Measurements from ENCODE around the gene MND1.

DNA sequence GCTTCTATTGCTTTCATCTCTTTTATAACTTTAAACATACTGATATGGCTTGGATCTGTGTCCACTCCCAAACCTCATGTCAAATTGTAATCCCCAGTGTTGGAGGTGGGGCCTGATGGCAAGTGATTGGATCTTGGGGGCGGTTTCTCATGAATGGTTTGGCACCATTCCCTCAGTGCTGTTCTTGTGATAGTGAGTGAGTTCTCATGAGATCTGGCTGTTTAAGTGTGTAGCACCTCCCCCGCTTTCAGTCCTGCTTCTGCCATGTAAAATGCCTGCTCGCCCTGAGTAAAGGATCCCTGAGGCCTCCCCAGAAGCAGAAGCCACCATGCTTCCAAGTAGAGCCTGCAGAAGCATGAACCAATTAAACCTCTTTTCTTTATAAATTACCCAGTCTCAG, 17.7 kb downstream of the MND1 start:
- TF ChIP-seq, protein P1, sequence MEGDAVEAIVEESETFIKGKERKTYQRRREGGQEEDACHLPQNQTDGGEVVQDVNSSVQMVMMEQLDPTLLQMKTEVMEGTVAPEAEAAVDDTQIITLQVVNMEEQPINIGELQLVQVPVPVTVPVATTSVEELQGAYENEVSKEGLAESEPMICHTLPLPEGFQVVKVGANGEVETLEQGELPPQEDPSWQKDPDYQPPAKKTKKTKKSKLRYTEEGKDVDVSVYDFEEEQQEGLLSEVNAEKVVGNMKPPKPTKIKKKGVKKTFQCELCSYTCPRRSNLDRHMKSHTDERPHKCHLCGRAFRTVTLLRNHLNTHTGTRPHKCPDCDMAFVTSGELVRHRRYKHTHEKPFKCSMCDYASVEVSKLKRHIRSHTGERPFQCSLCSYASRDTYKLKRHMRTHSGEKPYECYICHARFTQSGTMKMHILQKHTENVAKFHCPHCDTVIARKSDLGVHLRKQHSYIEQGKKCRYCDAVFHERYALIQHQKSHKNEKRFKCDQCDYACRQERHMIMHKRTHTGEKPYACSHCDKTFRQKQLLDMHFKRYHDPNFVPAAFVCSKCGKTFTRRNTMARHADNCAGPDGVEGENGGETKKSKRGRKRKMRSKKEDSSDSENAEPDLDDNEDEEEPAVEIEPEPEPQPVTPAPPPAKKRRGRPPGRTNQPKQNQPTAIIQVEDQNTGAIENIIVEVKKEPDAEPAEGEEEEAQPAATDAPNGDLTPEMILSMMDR (IDR thresholded peaks at IDR 0.05; ENCODE audit: insufficient read depth, low read depth, low read length) = no peak
- TF ChIP-seq EZH2 (IDR thresholded peaks at IDR 0.05; ENCODE audit: insufficient read depth, low read length) = no peak

Measured in astrocyte (in vitro differentiated cells and primary cell).